ENCODE results near the gene USP28. TPM values are rescaled to one million over a fixed set of nuclear protein-coding genes. Genes with fewer than 3 reads are reported as not detected.
"Not testable (repeated sequence)": the region's sequence is repeated elsewhere in the genome, so short reads cannot be mapped to it uniquely, and the experiment has no call there.

Gene USP28
- total RNA-seq, 1 donor from 2014 or later, result 33.6 TPM

DNA sequence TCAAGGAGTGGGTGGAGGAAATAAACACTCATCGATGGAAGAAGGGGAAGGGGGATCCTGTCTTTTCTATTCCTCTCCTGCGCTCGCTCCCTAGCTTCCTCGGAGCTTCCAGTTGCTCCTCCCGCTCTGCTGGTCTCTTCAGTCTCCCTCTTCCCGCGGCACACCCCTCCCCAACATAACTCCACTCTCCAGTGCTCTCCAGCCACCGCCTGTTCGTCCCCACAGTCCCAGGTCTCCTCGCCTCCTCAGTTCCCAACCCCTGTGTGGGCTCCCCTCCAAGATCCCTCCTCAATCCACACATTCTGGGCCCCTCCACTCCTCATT lies 102.3 kb downstream of the USP28 start:
- DNase-seq, result no peak

DNA sequence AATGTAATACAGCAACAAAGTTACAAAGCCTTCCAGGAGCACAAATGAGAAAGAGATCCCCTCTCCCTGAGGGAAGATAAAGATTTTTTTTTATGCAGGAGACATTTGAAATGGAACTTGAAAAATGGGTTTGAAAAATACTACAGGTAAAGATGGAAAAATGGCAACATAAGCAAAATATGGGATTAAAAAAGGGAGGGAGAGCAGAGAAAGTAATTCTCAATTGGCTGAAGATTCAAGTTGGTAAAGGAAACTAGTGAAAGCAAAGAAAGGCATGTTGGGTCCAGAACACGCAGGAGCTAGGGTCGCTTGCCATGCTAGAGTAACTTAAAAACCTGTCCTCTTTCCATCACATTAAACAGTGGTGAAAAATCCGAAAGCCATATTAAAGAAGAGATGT lies 103.4 kb downstream of the USP28 start:
- DNase-seq, result no peak

DNA sequence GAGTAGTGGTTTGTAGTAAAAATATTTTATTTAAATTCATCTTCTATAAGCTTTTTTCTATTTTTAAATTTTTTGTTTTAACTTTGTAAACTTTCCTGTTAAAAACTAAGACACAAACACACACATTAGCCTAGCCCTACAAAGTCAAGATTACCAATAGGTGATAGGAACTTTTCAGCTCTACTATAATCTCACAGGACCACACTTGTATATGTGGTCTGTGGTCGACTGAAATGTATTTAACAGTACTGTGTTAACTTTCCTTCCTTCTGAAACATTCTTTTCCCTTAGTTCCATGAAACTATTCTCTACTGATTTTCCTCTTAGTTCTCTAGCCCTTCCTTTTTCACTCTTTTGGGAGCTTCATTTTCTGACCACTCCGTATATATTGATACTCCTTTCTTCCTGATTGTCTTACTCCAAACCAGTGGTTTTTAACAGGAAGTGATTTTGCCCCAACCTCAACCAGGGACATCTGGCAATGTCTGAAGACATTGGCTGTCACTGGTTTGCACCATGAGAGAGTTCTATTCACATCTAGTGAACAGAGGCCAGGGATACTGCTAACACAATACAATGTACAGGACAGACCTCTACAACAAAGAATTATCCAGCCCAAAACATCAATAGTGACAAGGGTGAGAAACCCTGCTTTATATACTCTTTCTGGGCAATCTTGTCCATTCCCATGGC lies 110.7 kb downstream of the USP28 start:
- DNase-seq, result no peak

DNA sequence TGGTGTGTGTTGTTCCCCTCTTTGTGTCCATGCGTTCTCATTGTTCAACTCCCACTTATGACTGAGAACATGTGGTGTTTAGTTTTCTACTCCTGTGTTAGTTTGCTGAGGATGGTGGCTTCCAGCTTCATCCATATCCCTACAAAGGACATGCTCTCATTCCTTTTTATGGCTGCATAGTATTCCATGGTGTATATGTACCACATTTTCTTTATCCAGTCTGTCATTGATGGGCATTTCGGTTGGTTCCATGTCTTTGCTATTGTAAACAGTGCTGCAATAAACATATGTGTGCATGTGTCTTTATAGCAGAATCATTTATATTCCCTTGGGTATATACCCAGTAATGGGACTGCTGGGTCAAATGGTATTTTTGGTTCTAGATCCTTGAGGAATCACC lies 112.3 kb downstream of the USP28 start:
- not testable (repeated sequence) for DNase-seq

DNA sequence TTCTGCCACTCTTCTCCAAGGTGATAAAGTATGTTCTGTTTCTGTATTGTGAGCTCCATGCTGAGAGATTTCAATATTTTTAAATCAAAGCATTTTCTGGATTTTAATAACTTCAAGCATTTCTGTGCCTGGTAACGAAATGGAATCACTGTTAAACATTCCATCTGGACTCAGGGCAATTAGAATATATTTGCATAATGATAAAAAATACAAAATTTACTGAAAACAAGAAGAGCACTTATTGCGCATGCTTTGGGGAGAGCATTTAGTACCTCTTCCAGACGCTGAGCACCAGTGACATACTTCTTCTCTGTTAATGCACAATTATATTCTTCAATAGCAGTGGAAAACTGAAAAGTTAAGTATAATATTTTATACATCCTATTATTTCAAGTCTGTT lies 115.1 kb downstream of the USP28 start:
- no peak for DNase-seq

DNA sequence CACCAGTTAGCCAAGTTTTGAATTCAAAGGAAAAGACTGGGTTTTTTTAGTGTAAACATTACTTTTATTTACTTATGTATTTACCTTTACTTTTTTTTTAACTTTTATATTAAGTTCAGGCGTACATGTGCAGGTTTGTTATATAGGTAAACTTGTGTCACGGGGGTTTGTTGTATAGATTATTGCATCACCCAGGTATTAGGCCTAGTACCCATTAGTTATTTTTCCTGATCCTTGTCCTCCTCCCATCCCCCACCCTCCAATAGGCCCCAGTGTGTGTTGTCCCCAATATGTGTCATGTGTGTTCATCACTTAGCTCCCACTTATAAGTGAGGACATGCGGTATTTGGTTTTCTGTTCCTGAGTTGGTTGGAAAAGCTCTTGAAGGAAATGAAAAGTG lies 122.4 kb downstream of the USP28 start:
- DNase-seq, result no peak

Small RNA genes lying within 50 kb of the gene (small RNA-seq; reads per million reads assigned to genes)
- gene LRRC37A13P (ENCODE audit: low replicate concordance) (not detected), gene RNU6-1107P (ENCODE audit: low replicate concordance) (not detected), gene RPS29P19 (ENCODE audit: low replicate concordance) (not detected)

Other genes starting within 250 kb of the USP28 start
- gene TMPRSS5, start 169.3 kb downstream of the USP28 start, total RNA-seq, result 3.5 TPM
- 20.7 TPM for gene ZW10, start 101.9 kb downstream of the USP28 start, total RNA-seq
- not detected for gene CLDN25, start 95.8 kb downstream of the USP28 start, total RNA-seq
- not detected for gene HTR3B, start 29.2 kb upstream of the USP28 start, total RNA-seq
- gene HTR3A, start 99.5 kb upstream of the USP28 start, total RNA-seq, result 0.99 TPM
- gene ZBTB16, start 184.1 kb upstream of the USP28 start, total RNA-seq, result 25.6 TPM

Measured in skin of body (tissue), 3 donors.